ENCODE results near the gene ECEL1. TPM values are rescaled to one million over a fixed set of nuclear protein-coding genes. Genes with fewer than 3 reads are reported as not detected.

Gene ECEL1
- total RNA-seq, 2 experiments from 2014 or later: 0.17 TPM; not detected in 1

DNA sequence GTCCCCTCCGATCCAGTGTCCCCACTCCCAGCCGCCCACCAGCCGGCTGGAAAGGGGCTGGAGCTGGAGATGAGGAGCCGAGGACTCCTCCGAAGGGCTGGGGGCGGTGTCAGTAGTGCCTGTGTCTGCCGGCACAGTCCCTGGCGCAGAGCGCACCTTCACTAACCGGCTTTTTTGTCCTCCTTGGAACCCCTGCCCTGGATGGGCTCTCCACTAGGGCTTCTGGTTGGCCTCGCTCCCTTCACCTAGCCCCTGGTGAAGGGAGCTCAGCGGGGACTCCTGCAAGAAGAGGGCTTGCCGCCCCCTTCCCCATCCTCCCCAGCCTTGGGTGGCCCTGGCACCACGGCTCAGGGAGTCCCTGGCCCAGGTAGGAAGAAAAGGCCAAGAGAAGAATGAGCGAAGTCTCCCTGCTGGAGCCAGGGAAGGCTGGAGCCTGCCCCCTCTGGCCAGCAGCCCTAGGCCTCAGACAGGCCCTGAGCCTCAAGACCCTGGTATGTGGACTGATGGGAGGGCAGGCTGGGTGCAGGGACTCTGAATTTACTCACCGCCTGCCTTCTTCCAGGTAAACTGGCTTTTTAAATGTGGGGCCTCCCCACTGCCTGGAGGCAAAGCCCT lies 570 bp upstream of the ECEL1 start:
- CTCF ChIA-PET: no interaction called here
- POLR2A ChIA-PET: no interaction called here

DNA sequence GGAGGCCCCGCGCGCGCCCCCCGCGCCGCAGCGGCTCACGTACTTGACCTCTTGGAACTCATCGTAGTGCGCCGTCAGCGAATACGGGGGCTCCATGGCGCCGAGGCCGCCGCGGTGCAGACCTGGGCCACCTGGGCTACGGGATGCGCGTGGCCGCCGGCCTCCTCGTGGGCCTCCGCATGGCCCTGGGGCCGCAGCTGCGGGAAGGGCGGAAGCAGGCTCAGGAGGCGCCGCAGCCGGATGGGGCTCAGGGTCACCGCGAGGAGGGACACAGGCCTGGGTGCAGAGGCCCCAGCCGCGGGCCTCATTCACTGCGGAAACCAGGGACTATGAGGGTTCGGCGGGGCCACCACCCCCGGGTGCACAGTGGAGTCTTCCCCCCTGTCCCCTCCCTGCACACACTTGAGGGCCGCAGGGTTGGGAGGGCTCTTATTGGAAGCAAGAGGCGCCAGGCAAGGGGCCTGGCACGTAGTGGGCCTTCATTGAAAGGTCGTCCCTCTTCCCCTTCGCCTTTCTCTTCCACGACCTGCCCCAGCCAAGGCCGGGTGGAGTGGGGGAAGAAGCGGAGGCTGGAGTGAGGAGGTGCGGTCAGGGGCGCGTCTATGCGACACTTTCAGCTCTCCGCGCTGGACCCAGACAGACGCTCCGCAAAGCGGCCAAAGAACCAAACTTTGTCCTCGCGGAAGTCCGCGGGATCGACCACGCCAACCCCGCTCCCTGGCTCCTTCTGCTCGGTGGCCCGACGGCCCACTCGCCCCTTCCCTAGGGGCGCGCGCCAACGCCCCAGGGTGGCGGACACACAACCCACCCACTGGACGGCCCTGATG lies 863 bp downstream of the ECEL1 start:
- ChIA-PET CTCF (no interaction called here), POLR2A (no interaction called here)

DNA sequence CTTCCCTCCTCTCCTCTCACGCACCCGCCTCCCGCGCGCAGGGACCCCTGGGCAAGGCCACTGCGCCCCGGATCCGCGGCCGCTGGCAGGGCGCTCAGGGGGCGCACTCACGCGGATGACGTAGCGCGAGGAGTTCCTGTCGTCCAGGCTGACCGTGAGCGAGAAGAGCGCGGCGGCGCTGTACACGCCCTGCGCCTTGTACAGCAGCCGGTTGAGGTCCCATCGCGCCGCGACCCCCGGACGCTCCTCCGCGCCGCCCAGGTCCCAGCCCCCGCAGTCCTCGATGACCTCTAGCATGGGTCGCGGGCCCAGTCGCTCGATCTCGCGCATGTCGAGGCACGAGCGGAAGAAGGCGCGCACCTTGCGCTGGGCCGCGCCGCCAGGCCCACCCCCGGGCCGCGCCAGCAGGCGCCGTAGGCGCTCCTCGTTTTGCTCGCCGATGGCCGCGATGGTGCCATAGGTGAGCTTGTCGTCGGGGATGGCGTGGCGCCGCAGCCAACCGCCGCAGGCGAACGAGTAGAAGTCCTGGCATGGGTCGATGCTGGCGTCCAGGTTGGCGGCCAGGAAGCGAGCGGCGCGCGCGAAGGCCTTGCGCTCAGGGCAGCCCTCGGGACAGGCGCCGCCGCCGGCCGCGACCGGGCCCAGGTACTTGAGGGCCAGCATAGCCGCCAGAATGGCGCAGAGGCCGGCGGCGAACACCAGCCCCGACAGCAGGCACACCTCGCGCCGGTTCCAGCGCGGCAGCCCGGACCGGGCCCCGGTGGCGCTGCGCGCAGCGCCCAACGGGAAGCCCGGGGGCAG lies 1.7 kb downstream of the ECEL1 start:
- CTCF ChIA-PET: no interaction called here
- POLR2A ChIA-PET: no interaction called here

DNA sequence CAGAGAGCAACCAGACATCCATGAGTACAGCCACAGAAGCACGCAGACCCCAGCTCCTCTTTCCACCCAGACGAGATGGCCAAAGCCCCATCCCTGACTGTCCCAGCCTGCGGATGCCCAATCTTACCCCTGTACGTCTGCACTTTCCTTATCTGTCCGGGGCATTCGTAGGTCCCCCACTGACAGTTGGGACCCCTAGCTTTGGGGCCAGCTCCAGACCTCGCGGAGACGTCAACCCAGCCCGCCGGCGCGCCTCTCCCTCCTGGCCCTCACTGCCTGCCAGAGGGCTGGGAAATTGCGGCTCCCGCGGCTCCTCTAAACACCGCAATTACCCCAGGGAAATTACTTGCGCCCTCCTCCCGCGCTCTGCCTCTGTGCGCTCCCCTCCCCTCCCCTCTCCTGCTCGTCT lies 2.3 kb downstream of the ECEL1 start:
- CTCF ChIA-PET: no interaction called here
- POLR2A ChIA-PET: no interaction called here

DNA sequence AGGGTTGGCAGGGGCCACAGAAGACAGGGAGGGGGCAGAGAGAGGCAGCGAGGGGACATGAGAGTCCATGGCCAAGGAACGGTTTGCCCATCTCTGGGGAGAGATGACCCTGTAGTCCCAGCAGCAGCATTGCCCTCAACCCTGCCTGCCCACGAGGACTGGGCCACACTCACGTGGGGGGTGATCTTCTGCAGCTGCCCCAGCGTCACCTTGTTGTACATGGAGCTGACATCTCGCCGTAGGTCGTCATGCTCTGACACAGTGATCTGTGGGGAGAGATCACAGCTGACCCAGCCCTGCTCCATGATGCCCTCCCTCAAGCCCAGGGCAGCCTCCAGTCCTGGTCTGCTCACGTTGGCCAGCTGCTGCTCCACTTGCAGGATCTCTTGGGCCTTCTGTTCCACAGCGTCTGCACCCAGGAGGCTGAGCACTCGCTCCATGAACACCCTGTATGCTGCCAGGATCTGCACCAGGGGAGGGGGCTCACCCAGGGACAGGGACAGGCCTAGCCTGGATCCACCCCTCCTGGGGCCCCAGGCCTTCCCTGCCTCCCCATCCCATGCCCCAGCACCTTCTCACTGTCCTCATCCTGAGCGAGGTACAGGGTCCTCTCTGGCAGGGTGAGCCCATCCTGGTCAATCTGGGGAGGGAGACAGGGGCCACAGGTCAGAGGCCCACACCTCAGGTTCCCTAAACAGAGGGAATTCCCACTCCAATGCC lies 2.8 kb downstream of the ECEL1 start:
- POLR2A ChIA-PET: no interaction called here
- CTCF ChIA-PET: no interaction called here

DNA sequence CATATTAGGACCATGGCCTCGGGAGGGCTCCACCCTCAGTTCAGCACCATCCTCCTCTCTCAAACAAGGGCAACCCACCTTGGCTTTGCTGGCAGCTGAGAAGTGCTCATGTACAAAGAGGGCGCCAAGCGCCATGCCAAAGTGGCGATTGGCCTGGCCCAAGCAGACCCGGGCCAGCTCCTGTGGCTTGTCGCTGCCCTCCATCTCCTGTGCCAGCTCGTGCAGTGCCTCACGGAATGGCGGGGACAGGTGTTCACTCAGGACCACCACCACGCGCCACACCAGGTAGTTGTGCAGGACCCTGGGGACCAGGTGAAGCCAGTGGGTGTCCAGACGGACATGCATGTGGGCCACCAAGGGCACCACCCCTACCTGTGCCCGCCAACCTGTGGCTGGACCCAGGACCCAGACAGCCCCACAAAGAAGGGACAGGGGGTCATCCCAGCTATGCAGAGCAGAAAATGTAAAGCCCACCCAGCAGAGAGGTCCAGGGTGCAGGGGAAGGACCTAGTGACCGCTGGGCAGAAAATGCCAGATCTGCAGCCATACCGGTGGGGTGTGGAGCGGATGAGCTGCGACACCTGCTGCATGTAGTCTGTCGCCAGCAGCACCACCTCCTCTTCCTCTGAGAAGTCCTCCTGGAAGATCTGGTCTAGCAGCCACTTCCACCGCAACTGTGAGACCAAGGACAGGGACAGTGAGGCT lies 3.6 kb downstream of the ECEL1 start:
- CTCF ChIA-PET: no interaction called here

DNA sequence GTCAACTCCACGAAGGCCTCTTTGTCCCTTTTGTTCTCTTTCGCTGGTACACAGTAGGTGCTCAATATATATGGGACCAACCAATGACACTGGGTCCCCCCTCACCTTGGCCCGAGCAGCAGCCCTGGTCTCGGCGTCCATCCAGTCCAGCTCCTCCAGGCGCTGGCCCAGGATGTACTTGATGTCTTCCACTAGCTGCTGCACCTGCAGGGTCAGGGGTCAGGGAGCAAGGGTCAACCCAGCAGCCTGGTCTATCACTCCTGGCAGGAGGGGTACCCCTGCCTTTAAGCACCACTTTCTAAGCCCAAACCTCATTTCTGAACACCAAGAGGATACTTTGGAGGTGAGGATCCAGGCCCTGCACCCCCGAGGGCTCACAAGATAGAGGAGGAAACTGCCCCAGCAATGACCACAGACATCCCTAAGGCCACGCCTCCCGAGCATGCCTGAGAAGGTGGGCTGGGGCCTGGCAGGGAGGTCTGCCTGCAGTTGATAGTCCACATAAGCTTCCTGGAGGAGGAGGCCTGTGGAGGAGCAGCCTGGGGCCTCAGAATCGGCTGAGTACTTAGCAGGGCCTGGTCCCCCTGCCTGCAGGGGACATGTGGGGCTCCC lies 4.2 kb downstream of the ECEL1 start:
- ChIA-PET POLR2A (no interaction called here), CTCF (no interaction called here)

More for the DNA sequence above, 3.6 kb downstream of the ECEL1 start:
- POLR2A ChIA-PET: no interaction called here

DNA sequence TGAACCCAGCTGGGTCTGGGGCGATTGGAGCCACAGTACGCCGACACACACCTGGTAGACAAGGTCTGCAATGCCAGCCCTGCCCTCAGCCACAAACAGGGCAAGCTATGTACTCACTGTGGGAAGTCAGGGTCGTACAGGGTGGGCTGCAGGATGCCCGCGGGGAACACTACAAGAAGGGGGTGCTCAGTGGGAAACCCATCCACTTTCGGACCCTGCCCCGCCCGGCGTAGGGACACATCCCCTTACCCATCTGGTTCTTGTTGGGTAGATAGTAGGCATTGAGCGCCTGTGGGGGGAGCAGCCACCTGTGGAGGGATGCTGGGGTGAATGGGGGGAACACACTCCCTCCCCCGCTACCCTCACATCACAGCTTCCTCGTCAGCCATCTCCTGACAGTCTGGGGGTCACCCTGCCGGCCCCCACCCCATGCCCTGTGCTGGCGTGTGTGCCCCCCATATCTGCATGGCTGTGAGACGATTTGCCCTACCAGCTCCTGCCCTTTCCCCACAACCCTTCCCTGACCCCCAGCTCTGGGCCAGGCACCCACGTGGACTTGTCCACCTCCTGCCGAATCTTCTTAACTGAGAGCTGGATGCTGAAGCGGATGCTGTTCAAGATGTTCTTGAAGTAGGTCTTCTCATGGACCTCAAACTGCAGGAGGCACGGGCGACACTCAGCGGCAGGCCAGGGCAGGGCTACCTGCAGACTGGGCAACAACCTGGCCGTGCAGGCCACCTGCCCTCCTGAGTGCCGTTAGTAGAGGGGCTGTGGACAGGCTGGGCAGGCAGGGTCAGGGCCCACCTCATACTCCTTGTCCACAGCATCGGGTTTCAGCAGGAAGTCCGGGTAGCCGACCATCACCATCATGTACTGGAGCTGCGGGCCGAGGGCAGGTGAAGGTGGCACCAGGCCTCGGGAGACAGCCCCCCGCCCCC lies 5.1 kb downstream of the ECEL1 start:
- POLR2A ChIA-PET: no interaction called here
- CTCF ChIA-PET: no interaction called here

DNA sequence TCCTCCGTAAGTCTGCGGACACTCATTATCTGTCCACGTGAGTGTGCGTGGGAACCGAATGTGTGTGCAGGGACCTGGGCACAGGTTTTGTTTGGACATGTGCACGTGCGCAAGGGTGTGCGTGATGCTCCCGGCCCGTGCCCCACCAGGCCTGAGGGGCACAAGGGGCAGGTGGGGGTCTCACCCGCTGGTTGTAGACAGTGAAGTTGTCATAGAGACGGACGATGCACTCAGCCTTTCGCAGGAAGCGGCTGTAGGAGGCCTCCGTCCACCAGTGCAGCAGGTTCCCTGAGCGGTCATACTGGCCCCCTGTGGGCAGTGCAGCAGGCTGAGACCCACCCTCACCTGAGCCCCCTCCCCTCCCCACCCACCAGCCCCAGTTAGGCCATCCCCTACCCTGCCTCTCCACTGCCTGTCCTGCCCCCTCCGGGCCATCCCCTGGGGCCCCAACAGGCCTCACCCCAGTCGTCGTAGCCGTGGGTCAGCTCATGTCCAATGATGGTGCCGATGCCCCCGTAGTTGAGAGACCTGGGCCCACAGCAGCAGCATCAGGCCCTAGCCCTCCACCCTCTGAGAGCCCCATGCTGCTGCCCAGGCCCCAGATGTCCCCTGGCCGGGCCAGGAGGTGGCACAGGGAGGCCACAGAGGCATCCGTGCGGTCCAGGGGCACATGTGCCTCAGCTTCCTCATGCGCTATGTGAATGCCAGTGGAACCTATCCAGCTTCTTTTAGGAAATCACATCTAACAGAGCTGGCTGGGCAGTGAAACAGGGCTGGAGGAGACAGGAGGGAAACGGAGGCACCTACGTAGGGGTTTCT lies 6.1 kb downstream of the ECEL1 start:
- ChIA-PET CTCF (no interaction called here), POLR2A (no interaction called here)

DNA sequence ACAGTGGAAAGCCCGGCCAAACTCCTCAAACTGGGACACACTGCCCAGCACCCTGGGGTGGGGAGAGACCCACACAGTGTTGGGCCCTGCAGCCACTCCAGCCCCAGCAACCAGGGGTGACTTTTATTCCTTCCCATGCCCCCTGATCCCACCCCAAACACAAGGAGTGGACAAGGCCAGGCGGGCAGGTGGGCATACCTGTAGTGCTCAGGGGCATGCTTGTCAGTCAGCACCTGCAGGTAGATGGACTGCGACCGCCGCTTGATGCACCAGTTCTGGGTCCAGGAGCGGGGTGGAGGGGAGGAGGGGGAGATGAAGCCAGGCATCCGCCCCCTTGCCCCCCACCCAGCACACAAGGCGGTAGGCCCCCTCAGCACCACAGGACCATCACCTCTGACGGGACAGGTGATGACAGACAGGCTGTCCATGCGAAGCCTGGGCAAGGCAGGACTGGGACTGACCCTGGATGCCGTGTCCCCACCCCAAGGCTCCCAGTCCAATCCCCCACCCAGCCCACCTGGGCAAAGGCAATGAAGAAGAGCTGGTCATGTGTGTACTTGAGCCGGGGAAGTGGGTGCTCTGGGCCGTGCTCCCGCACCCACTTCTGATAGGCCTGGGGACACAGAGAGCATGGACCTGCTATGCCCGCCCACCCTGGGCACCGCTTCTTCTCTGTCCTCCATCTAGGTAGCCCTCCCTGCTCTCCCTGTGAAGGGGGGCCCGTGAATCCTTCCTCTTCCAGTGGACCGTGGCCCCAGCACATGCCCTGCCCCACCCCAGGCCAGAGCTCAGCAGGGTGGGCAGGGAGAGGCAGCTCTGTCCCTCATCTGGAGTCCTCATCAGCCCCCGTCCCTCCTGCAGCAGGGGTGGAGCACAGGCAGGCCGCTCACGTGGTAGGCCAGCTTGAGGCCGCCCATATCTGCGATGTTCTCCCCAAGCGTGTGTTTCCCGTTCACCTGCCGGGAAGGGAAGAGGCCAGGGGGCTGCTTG lies 7.1 kb downstream of the ECEL1 start:
- CTCF ChIA-PET: no interaction called here
- POLR2A ChIA-PET: no interaction called here

DNA sequence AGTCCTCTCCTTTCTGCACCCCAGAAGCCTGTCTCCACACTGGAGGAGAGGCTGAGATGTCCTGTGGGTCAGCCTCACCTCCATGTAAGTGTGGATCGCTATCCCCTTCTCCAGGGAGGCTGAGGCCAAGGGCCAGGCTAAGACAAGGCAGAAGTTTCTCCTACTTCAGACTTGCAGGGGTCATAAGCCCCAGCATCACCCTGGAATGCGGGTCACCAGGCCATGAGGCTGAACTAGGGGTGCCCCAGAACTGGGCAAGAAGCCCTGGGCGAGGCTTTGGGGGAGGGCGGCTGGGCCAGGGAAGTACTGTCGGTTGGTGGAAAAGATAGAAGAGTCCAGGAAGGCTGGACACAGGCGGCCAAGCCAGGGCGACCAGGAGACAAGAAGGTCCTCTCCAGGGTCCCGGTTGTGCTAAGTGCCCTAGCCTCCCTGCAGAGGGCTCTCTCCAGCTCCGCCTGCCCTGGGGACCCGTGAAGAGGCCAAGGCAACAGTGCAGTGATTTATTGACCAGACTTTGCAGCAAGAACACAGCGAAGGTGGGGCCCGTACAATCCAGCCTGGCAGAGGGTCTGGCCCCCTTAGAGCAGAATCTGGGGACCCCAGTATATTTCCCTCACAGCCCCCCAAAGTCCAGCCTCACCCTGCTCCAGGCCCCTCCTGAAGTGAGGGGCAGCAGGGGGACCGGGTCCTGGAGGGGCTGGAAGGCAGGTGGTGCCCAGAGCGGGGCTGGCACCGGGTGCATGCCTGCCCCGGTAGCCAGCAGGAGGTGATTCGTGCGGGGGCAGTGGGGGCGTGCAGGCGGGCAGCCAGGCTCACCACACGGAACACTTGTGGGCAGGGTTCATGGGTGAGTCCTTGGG lies 8.1 kb downstream of the ECEL1 start:
- POLR2A ChIA-PET: no interaction called here
- CTCF ChIA-PET: no interaction called here

DNA sequence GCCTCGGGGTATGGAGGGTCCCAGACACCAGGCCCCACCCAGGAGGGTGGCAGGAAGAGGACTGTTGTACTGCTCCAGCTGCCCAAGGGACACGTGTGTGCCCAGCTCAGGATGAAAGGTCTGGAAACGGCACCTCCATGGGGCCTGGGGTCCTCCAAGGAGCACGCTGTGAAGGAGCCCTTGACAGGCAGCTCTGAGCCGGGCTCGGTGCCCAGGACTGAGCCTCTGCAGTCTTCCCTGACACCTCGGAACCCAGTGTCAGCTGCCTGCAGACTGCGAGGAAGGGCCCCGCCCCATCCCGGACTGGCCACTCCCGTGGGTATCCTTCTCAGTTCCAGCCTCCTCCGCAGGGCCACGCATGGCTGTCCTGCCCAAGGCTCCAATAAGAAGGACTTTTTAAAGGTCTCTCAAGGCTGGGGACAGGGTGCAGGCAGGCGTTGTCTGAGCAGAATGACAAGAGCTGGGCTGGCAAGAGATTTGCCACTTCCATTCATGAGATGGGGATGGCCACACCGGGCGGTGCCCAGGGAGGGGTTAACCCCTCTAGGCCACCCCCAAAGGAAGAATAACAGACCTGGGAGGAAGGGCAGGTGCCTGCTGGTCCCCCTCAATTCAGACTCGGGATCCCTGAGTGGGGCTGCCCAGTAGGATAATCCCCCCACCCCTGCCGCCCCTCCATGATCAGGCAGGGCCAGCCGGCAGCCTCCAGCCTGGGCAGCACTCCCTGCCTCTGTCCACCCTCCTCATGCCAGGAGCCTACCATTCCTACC lies 8.9 kb downstream of the ECEL1 start:
- ChIA-PET POLR2A (no interaction called here), CTCF (interaction anchor here (0.9 to 1.0 kb wide), 2 partner anchors 42 to 43 kb away, joined by 3 to 5 read pairs; partner anchors contain the start of gene PRSS56)

DNA sequence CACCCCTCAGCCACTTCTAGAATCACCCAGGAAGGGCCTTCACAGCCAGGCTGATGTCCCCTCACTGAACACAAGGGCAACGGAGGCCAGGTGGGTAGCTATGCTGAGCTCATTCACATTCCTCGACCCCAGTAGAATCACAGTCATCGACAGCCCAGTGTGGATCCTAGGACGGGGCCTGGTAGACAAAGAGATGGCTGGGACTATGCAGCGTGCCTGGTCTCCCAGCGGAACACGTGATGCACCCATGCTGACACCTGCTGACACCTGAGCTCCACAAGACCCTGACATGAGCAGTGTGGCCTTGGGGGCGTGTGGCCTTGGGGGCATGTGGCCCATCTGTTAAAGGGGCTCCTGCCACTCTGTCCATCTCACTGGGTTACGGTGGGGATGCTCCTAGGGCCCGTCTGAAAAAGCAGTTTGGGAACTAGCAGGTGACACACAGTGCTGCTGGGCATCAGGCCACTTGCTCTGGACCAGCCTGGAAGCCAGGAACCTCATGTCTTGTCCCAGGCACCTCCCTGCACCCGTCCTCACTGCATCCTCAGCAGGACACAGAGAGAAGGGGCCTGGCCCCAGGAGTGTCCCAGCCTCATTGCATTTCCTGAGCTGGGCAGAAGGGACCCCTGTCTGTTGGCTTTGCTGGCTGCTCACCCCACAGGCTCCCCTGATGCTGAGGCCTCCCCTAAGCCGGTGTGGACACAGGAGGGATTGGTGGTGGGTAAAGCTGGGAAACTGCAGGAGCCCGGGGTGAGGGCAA lies 9.7 kb downstream of the ECEL1 start:
- ChIA-PET CTCF (interaction anchor here (0.9 to 1.0 kb wide), 2 partner anchors 43 to 44 kb away, joined by 3 to 5 read pairs; partner anchors contain the start of gene PRSS56), POLR2A (no interaction called here)

DNA sequence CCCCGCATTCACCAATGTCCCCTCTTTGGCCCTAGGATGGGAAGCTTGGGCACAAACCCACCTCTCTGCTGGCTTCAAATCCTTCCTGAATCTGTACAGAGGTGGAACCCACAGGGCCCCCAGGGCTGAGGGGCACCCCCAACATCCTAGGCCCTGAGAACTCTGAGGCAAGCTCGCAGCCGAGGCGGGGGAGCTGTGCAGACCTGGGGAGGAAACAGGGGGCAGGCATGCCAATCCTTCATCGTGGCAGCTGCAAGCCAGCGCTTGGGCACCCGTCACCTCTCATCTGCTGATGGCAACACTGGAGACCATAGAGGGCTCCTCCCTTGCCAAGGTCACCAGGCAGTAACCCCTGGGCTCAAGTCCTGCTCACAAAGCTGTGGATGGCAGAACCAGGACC lies 10.8 kb downstream of the ECEL1 start:
- CTCF ChIA-PET: no interaction called here
- POLR2A ChIA-PET: no interaction called here
